NCI-H1930 (cell line): Measurements from ENCODE around the gene RGN.
"Not testable (repeated sequence)": the region's sequence is repeated elsewhere in the genome, so short reads cannot be mapped to it uniquely, and the experiment has no call there.

Experiments used
- DNase-seq, 2 experiments: peaks; one replicate each; lab custom pipeline; 2025; lab: John Stamatoyannopoulos, UW

RGN gene

DNA sequence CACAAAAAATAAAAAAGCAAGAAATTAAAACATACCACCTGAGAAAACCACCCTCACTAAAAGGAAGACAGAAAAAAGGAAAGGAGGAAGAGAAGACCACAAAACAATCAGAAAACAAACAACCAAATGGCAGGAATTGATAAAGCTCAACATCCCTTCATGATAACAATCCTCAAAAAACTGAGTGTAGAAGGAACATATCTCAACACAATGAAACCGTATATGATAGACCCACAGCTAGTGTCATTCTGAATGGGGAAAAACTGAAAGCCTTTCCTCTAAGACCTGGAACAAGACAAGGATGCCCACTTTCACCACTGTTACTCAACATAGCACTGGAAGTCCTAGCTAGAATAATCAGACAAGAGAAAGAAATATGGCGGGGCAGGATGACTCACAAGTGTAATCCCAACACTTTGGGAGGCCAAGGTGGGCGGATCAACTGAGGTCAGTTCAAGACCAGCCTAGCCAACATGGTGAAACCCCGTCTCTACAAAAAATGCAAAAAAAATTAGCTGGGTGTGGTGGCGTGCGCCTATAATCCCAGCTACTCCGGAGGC, 38.4 kb downstream of the RGN start:
- DNase-seq, result not testable (repeated sequence)

DNA sequence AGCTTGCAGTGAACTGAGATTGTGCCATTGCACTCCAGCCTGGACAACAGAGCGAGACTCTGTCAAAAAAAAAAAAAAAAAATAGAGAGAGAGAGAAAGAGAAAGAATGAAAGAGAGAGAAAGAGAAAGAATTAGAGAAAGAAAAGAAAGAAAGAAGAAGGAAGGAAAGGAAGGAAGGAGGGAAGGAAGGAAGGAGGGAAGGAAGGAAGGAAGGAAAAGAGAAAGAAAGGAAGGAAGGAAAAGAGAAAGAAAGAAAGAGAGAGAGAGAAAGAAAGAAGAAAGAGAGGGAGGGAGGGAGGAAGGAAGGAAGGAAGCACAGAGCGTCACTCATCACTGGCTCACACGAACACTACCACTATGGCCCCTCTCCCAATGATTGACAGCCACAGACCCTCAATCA, 46.2 kb downstream of the RGN start:
- DNase-seq, result not testable (repeated sequence)

DNA sequence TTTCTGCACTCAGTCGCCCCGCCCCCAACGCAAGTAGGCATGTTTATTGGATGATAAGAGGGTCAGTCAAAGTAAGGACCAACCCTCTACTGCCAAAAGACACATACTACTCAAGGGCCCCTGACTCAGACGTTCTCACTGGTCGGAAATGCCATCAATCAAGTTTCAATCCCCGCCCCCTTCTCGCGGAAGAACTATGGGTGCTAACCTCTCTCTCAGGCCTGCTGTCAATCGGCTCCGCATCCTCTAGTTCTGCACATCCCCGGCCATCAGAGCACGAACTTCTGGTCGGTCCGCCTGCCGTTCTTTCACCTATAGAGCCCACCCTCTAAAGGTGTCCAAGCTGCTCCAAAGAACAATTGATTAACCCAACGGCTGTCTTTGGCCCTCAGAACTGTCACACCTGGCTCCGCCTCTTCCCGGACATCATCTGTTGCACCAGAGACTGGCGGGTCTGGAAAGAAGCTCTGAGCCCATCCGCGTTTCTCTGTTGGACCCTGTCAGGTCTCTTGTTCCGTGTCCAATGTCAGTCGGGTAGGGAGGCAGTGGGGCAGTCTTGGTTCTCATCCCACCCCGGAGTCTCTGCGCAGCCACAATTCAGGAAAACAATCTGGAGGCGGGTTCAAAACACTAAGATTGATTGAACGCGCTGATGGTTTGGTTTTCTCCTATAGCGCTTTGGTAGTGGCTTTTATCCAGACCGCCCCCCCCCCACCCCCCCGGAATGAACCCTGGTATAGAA, 51.1 kb downstream of the RGN start:
- DNase-seq, result peak; percentile 89

DNA sequence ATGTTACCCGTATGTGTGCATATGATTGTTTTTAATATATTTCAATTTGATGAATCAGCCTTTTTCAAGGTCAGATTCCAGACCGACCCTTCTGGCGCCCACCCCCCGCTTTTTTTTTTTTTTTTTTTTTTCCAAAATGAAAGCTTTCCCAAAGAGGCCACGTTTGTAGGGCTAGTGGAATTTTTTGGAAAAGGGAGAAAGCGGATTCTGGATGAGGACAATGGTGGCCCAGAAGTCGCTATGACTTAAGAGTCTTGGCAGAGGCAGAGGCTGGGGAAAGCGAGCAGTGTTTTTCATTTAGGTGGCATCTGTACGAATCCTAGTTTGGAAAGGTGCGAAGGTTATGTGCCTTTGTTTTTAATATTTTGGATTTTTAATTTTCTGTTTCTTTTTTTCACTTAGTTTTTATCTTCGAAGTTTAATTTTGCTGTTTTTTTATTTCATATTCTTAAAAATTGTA, 51.7 kb downstream of the RGN start:
- no peak for DNase-seq

DNA sequence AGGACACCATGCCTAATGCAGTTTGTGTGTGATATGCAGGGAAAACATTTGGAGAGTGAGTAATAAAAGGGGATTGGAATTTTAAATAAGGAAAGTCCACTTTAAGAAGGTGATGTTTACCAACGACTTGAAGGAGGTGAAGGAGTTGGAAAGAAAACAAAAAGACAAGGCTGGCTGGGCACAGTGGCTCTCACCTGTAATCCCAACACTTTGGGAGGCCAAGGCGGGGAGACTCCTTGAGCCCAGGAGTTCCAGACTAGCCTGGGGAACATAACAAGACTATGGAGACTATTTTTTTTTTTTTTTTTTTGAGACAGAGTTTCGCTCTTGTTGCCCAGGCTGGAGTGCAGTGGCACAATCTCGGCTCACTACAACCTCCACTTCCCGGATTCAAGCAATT, 55.2 kb downstream of the RGN start:
- no peak for DNase-seq

DNA sequence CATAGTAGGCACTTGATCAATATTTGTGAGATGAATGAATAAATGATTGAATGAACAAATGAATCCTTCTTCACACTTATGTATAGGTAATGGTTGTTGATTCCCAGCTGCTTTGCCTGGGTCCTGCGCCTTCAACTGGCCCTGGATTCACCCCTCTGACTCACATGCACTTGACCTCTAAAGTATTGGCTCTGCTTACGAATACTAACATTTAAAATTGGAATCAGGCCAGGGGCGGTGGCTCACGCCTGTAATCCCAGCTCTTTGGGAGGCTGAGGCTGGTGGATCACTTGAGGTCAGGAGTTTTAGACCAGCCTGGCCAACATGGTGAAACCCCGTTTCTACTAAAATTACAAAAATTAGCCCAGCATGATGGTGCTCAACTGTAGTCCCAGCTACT, 57.4 kb downstream of the RGN start:
- not testable (repeated sequence) for DNase-seq

DNA sequence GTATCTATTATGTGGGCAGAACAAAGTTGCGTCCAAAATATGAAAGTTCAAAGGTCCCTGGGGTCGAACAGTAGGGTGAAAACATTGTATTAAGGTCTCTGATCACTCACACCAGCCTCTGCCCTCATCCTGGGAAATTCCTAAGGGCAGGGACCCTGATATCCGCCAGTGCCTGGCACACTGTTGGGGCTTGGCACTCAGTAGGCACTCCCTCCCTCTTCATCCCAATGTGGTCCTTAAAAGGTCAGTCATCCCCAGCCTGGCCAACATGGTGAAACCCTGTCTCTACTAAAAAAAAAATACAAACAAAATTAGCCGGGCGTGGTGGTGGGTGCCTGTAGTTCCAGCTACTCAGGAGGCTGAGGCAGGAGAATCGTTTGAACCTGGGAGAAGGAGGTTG, 59.9 kb downstream of the RGN start:
- no peak for DNase-seq
